Kasumi-1 (cell line): ENCODE measurements around the gene KATNB1.
"Not testable (repeated sequence)": the region's sequence is repeated elsewhere in the genome, so short reads cannot be mapped to it uniquely, and the experiment has no call there.

ENCODE experiments used
- DNase-seq, 2 experiments: peaks; one replicate each; lab custom pipeline; 2025; lab: John Stamatoyannopoulos, UW

Gene KATNB1

DNA sequence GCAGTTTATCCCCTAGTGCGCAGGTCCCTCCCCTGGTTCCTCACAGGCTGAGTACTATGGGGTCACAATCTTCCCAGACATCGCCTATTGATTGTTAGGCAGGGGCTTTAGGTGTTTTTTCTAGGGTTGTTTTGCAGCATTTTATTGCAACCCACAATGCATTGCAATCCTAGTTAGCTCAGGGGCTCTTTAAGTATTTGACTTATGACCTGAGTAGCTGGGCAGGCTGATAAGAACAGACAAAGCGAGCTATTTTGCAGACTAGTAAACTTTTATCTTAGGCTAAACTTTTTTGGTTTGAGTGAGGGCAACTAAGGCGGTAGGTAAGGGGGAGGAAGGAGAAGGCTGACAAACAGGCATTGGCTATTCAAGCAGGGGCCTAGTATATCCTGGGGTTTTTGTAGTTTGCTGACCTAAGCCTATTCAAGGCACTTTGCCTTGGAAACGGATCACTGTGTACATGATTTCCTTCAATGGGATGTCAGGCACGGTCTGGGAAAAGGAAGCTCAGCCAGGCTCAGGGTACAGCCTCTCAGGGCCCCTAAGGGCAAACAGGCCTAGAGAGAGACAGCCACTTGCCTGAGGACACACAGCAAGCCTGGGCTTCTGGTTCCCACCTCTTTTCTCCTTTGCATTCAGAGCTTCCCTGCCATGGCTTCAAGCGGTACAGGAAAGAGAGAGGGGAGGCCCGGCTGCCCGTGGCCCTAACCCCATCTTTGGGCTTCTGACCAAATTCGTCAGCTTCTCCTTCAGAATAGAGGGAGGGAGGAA, 34.6 kb upstream of the KATNB1 start:
- DNase-seq, result no peak

- DNase-seq, result no peak
These were observed 33.7 kb upstream of the KATNB1 start for GRCh38 chr16:57701759-57702371.

DNA sequence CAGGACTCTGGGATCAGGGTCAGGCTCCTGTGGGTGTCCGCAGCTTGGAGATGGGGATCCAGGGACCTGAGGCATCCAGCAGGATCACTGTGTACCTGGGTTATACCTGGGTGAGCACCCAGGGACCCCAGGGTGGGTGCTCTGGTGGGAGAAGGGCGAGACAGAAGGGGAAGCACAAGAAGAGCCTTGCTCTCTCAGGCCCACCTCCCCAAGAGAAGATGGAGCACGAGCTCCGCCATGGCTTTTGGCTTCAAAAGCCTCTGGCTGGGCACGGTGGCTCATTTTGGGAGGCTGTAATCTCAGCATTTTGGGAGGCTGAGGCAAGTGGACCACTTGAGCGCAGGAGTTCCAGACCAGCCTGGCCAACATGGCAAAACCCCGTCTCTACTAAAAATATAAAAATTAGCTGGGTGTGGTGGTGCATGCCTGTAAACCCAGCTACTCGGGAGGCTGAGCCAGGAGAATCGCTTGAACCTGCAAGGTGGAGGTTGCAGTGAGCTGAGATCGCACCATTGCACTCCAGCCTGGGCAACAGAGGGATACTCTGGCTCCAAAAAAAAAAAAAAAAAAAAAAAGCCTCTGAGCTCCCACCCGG, 32.1 kb upstream of the KATNB1 start:
- DNase-seq, result no peak

GRCh38 chr16:57704011-57704904, 31.3 kb upstream of the KATNB1 start:
- DNase-seq, result no peak

DNA sequence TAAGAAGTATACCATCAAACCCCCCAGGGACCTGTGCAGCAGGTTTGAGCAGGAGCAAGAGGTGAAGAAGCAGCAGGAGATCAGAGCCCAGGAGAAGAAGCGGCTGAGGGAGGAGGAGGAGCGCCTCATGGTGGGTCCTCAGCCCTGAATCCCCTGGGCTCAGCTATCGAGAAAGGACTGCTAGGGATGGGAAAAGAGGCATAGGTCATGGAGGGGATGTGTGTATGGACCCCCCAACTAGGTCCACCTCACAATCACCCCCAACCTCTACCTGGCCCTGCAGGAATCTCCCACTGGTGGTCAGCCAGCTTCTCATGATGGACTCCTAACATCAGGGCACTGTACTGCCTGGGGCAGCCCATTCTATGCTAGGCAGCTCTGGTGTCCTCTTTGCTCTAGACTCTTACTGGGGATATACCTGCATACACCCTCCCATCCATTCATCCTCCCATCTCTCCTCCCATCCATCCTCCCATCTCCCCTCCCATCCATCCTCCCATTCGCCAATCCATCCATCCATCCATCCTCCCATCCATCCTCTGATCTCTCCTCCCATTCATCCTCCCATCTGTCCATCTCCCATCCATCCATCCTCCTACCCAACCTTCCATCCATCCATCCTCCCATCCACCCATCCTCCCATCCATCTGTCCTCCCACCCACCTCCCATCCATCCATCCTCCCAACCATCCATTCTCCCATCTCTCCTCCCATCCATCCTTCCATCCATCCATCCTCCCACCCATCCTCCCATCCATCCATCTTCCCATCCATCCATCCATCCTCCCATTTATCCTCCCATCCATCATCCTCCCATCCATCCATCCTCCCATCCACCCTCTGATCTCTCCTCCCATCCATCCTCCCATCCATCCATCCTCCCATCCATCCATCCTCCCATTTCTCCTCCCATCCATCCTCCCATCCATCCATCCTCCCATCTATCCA, 30.4 kb upstream of the KATNB1 start:
- DNase-seq, result no peak

DNA sequence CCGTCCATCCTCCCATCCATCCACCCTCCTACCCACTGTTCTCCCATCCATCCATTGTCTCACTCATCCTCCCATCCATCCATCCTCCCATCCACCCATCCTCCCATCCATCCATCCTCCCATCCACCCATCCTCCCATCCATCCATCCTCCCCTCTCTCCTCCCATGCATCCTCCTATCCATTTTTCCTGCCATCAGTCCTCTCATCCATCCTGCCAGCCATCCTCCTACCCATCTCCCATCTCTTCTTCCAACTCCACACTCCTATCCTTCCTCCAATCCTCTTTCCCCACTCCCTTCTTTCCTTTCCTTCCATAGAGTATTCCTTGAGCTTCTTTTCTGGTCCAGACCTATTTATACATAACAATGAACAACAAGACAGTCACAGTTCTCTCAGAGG, 28.9 kb upstream of the KATNB1 start:
- DNase-seq, result no peak

DNA sequence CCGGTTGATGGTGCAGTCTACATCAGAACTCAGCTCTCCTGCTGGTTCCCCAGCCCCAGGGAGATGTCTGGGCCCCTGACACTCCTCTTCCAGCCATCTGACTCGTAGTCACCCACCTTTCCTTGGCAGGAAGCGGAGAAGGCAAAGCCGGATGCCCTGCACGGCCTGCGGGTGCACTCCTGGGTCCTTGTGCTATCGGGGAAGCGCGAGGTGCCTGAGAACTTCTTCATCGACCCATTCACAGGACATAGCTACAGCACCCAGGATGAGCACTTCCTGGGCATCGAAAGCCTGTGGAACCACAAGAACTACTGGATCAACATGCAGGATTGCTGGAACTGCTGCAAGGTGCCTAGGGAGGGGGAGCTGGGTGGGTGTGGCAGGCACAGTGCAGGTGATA, 28.2 kb upstream of the KATNB1 start:
- DNase-seq, result no peak

GRCh38 chr16:57708168-57708567, 27.4 kb upstream of the KATNB1 start:
- no peak for DNase-seq

GRCh38 chr16:57709663-57710062, 25.9 kb upstream of the KATNB1 start:
- DNase-seq, result no peak

DNA sequence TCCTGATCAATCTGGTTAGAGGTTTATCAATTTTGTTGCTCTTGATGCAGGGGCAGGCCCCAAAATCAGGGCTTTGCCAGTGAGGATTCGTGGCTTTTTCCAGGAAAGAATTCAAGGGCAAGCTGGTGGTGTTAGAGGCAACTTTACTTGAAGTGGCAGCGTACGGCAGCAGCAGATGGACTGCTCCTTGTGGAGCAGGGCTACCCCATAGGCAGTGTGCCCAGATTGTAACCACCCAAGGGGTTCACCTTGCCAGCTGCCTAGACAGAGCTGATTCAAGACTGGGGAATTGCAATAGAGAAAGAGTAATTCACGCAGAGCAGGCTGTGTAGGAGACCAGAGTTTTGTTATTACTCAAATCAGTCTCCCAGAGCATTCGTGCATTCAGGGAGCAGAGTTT, 24.2 kb upstream of the KATNB1 start:
- no peak for DNase-seq

- DNase-seq, result no peak
These were observed 23.6 kb upstream of the KATNB1 start for GRCh38 chr16:57711993-57712392.

DNA sequence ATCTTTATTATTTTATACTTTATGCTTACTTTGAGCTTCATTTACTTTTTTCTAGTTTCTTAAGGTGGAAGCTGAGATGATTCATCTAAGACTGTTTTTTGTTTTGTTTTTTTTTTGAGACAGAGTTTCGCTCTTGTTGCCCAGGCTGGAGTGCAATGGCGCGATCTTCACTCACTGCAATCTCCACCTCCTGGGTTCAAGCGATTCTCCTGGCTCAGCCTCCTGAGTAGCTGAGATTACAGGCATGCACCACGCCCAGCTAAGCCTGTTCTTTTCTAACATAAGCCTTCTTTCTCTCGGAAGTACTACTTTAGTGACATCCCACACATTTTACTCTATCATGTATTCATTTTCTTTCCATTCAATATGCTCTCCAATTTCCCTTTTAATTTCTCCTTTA, 23.0 kb upstream of the KATNB1 start:
- DNase-seq, result not testable (repeated sequence)

- DNase-seq, result no peak
These were observed 22.0 kb upstream of the KATNB1 start for GRCh38 chr16:57713596-57713995.

DNA sequence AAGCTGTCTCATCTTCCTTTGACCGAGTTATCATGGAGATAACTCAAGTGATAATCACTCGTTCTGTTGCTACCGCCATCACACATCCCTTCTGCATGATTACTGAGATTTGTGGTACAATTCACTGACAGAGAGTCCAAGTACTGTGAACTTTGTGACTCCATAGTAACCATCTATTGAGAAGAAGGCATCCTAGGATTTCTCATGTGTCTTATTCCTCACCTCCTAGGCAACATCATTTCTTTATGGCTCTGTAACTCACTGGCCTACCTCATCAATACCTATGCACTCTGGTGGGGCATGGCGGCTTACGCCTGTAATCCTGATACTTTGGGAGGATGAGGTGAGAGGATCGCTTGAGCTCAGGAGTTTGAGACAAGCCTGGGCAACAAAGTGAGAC, 21.5 kb upstream of the KATNB1 start:
- DNase-seq, result no peak

GRCh38 chr16:57720142-57720575, 15.4 kb upstream of the KATNB1 start:
- peak; percentile 62 to 65 for DNase-seq

DNA sequence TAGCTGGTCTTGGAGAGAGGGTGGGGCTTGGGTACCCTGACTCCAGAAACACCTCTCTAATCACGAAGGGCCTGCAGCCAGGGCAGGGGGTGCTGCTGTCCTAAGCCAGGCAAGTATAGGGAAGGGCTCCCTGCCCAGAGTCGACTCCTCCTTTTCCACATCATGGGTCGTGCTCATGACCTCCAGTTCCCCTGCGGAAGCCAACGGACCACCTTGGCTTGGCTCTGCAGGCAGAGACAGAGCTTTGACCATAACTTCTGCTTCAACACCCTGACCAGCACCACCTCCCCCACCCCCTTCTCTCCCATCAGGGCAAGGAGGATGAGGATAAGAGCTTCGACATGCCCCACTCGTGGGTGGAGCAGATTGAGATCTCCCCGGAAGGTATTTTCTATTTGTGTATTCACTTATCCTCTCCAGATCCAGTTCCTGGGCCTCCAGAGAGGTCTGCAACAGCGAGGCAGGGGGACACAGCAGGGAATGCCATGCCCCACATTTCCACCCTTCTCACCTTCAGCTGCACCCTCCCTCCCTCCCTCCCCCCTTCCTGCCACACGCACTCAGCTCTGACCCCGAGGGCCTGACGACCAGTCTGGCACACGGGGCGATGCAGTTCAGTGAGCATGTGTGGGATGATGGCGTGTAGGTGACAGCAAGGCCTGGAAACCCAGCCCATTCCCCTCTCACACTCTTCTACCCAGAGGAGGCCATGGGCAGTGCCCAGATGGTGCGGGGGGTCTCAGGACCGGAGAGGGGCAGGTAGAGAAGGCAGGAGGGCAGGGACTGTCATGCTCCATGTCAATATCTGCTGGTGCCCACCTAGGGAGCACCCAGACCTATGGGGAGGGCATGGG, 14.0 kb upstream of the KATNB1 start:
- DNase-seq, result no peak

GRCh38 chr16:57722210-57722499, 13.4 kb upstream of the KATNB1 start:
- DNase-seq, result no peak

- DNase-seq, result no peak
These were observed 12.9 kb upstream of the KATNB1 start for GRCh38 chr16:57722651-57723050.

DNA sequence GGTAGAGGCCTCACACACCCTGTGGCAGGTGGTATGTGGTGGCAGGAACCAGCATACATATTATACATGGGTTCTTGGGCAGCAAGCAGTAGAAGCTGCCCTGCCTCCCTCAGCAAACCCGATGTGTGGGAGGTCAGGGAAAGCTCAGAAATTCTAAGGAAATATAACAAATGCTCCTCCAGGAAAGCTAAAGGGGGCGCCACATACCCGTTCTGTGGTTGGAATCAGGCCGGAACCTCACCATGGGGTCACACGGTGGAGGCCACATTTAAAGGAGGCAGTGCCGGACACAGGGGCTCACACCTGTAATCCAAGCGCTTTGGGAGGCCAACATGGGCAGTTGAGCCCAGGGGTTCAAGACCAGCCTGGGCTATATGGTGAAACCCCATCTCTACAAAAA, 12.4 kb upstream of the KATNB1 start:
- DNase-seq, result no peak

DNA sequence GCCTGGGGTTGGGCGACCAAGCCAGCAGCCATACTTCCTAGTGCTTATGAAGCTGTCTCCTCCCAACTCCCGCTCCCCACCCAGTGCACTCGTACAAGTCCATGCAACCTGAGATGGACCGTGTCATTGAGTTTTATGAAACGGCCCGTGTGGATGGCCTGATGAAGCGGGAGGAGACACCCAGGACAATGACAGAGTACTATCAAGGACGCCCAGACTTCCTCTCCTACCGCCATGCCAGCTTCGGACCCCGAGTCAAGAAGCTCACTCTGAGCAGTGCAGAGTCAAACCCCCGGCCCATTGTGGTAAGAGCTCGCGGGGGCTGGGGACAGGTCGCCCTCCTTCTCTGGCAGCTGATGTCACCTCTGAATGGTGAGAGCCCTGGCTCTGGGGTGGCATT, 11.0 kb upstream of the KATNB1 start:
- no peak for DNase-seq

DNA sequence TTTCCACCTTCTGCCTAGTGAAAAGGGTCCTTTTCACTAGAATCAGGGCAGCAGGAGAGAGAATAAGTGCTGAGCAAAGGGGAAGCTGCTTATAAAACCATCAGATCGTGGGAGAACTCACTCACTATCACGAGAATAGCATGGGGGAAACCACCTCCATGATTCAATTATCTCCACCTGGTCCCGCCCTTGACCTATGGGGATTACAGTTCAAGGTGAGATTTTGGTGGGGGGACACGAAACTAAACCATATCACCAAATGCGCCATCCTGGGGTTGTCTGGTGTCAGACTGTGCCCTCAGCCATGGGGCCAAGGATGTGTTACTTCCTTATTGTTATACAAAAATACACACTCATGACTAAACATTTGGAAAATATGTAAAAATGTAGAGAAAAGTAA, 10.4 kb upstream of the KATNB1 start:
- no peak for DNase-seq
